Liver (tissue), 9 donors: Measurements from ENCODE around the gene VCX2. TPM values are rescaled to one million over a fixed set of nuclear protein-coding genes. Genes with fewer than 3 reads are reported as not detected.

Experiments used
- DNase-seq: peaks from one replicate; pipeline ENCODE4 v3.0.0-alpha.2; 2017; ENCODE audit warnings: low spot score
- H3K27ac ChIP-seq, 2 donors: one replicate each; pipeline ENCODE4 v1.7.0; 2013; ENCODE audit warnings: inconsistent platforms in 2 of 2, low read length in 2 of 2, control low read depth in 1 of 2, low read depth in 1 of 2, mild to moderate bottlenecking in 1 of 2
- H3K27me3 ChIP-seq, 4 donors: one replicate each; pipeline versions ENCODE4 v1.6.1 to v1.7.0; 2013; ENCODE audit warnings: low read length in 3 of 4, inconsistent platforms in 1 of 4, mild to moderate bottlenecking in 1 of 4, moderate library complexity in 1 of 4; ENCODE audit not compliant: control insufficient read depth in 4 of 4, insufficient read depth in 4 of 4
- H3K36me3 ChIP-seq, 4 donors: one replicate each; pipeline versions ENCODE4 v1.6.1 to v1.7.0; 2013; ENCODE audit warnings: low read length in 3 of 4, mild to moderate bottlenecking in 3 of 4, low read depth in 1 of 4, moderate library complexity in 1 of 4; ENCODE audit not compliant: control insufficient read depth in 4 of 4, insufficient read depth in 3 of 4
- H3K4me1 ChIP-seq, 4 donors: one replicate each; pipeline versions ENCODE4 v1.6.1 to v1.7.0; 2013; ENCODE audit warnings: low read length in 3 of 4, mild to moderate bottlenecking in 3 of 4, moderate library complexity in 1 of 4; ENCODE audit not compliant: control insufficient read depth in 4 of 4, insufficient read depth in 4 of 4
- H3K4me3 ChIP-seq, 3 donors: one replicate each; pipeline versions ENCODE4 v1.6.1 to v1.7.0; 2013; ENCODE audit warnings: low read length in 3 of 3, control low read depth in 1 of 3, low read depth in 1 of 3, mild to moderate bottlenecking in 1 of 3
- H3K9ac ChIP-seq, 2 donors: one replicate each; pipeline ENCODE4 v1.7.0; 2013; ENCODE audit warnings: low read length in 2 of 2, mild to moderate bottlenecking in 2 of 2, moderate library complexity in 2 of 2, control low read depth in 1 of 2, low read depth in 1 of 2
- H3K9me3 ChIP-seq, 4 donors: one replicate each; pipeline versions ENCODE4 v1.6.1 to v1.7.0; 2013; ENCODE audit warnings: low read length in 3 of 4; ENCODE audit not compliant: control insufficient read depth in 4 of 4
- FOXA1 ChIP-seq: IDR thresholded peaks from 2 replicates; pipeline ENCODE4 v1.6.1; 2016; ENCODE audit warnings: antibody characterized with exemption
- FOXA2 ChIP-seq: IDR thresholded peaks from 2 replicates; pipeline ENCODE4 v1.6.1; 2016; ENCODE audit warnings: antibody characterized with exemption
- GABPA ChIP-seq, 2 donors: IDR thresholded peaks in 1 of 2; conservative IDR thresholded peaks in 1 of 2; 2 replicates each; pipeline ENCODE4 v1.6.1; 2016; ENCODE audit warnings: antibody characterized with exemption in 2 of 2, mild to moderate bottlenecking in 1 of 2, moderate library complexity in 1 of 2
- HNF4A ChIP-seq, 2 donors: conservative IDR thresholded peaks; 2 replicates each; pipeline ENCODE4 v1.6.1; 2016; ENCODE audit warnings: antibody characterized with exemption in 2 of 2, mild to moderate bottlenecking in 2 of 2
- HNF4G ChIP-seq: IDR thresholded peaks from 2 replicates; pipeline ENCODE4 v1.6.1; 2016; ENCODE audit warnings: antibody characterized with exemption
- JUND ChIP-seq, 2 donors: IDR thresholded peaks; 2 replicates each; pipeline ENCODE4 v1.6.1; 2016; ENCODE audit warnings: antibody characterized with exemption in 2 of 2
- NR2F2 ChIP-seq: IDR thresholded peaks from 2 replicates; pipeline ENCODE4 v1.6.1; 2016; ENCODE audit warnings: antibody characterized with exemption
- RAD21 ChIP-seq, 2 donors: IDR thresholded peaks; 2 replicates each; pipeline ENCODE4 v1.6.1; 2016; ENCODE audit warnings: antibody characterized with exemption in 2 of 2, mild to moderate bottlenecking in 2 of 2
- RXRA ChIP-seq, 2 donors: IDR thresholded peaks; 2 replicates each; pipeline ENCODE4 v1.6.1; 2017 to 2018; ENCODE audit warnings: antibody characterized with exemption in 2 of 2, mild to moderate bottlenecking in 1 of 2
- SP1 ChIP-seq: IDR thresholded peaks from 2 replicates; pipeline ENCODE4 v1.6.1; 2018; ENCODE audit warnings: antibody characterized with exemption, mild to moderate bottlenecking
- TAF1 ChIP-seq: conservative IDR thresholded peaks from 2 replicates; pipeline ENCODE4 v1.6.1; 2016; ENCODE audit warnings: antibody characterized with exemption, mild to moderate bottlenecking
- YY1 ChIP-seq: IDR thresholded peaks from 2 replicates; pipeline ENCODE4 v1.6.1; 2016; ENCODE audit warnings: antibody characterized with exemption, mild to moderate bottlenecking
- WGBS: extraction: QIAGEN DNeasy Blood & Tissue Kit; methylation state at CpG from one replicate; pipeline ENCODE4 v1.1.7; 2013; 5-methylcytosine and 5-hydroxymethylcytosine counted together
- polyA plus RNA-seq, 2 donors: library from polyadenylated mRNA; stranded (reverse) in 1 of 2; unstranded in 1 of 2; fragments of 200-250 nt in 1 of 2; fragments of >200 nt in 1 of 2; fragmentation: Nextera tagmentation in 1 of 2; extraction: Ambion mirVana in 1 of 2; gene quantifications; one replicate each; pipeline versions ENCODE4 v1.2.1 to v1.2.3, GENCODE V29; 2013 to 2015
- total RNA-seq, 2 donors: library from RNA; depleted of rRNA; stranded (reverse); fragments of >200 nt; gene quantifications; one replicate each; pipeline ENCODE4 v1.2.3, GENCODE V29; 2014
- TF ChIP-seq, protein P1 (sequence below): IDR thresholded peaks from 2 replicates; pipeline ENCODE4 v1.6.1; 2016; ENCODE audit warnings: antibody characterized with exemption
- TF ChIP-seq, protein P2 (sequence below): IDR thresholded peaks from 2 replicates; pipeline ENCODE4 v1.6.1; 2016; ENCODE audit warnings: antibody characterized with exemption, mild to moderate bottlenecking
- TF ChIP-seq, protein P3 (sequence below): IDR thresholded peaks from 2 replicates; pipeline ENCODE4 v1.6.1; 2016; ENCODE audit warnings: antibody characterized with exemption
- TF ChIP-seq, protein P4 (sequence below): IDR thresholded peaks from 2 replicates; pipeline ENCODE4 v1.6.1; 2016; ENCODE audit warnings: antibody characterized with exemption
- TF ChIP-seq, protein P5 (sequence below): fragments of 150-350 bp; IDR thresholded peaks from 2 replicates; pipeline ENCODE4 v1.5.1; 2017; ENCODE audit warnings: improper control_type of control experiment, low read depth, low read length; ENCODE audit not compliant: missing input control
- donor health status: healthy.
- donor health status: healthy.
- donor health status: healthy.
- donor health status: healthy.
- donor health status: healthy.

The VCX2 gene
- total and polyA plus RNA-seq, 4 donors: not detected

DNA sequence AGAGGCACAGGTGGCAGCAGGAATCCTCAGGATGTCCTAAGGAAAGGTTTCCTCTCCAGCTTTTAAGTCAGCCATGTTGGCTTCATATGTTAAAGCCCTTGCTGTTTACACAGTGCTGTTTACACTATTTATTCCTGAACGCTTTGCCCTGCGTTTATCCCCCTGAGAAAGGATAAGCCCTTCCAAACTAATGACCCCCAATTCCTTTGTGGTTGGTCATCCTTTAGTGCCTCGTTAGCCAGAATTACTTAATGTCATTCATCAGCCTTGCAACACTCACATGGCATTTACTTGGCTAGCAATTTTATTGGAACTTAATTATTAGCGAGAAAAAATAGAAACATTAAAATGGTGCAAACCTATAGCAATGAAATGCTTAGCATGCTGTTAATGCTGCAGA is 23.8 kb downstream of the VCX2 start:
- no peak overlapping the region for H3K27ac ChIP-seq
- no peaks in the 10 kb centered on the region for H3K27me3 ChIP-seq
- no peak for TF ChIP-seq FOXA2
- TF ChIP-seq, protein P1, sequence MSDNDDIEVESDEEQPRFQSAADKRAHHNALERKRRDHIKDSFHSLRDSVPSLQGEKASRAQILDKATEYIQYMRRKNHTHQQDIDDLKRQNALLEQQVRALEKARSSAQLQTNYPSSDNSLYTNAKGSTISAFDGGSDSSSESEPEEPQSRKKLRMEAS: no peak
- no peak for TF ChIP-seq GABPA (IDR thresholded peaks at IDR 0.05 in 1 of 2, conservative IDR thresholded peaks at IDR 0.05 in 1 of 2)
- TF ChIP-seq, protein P2, sequence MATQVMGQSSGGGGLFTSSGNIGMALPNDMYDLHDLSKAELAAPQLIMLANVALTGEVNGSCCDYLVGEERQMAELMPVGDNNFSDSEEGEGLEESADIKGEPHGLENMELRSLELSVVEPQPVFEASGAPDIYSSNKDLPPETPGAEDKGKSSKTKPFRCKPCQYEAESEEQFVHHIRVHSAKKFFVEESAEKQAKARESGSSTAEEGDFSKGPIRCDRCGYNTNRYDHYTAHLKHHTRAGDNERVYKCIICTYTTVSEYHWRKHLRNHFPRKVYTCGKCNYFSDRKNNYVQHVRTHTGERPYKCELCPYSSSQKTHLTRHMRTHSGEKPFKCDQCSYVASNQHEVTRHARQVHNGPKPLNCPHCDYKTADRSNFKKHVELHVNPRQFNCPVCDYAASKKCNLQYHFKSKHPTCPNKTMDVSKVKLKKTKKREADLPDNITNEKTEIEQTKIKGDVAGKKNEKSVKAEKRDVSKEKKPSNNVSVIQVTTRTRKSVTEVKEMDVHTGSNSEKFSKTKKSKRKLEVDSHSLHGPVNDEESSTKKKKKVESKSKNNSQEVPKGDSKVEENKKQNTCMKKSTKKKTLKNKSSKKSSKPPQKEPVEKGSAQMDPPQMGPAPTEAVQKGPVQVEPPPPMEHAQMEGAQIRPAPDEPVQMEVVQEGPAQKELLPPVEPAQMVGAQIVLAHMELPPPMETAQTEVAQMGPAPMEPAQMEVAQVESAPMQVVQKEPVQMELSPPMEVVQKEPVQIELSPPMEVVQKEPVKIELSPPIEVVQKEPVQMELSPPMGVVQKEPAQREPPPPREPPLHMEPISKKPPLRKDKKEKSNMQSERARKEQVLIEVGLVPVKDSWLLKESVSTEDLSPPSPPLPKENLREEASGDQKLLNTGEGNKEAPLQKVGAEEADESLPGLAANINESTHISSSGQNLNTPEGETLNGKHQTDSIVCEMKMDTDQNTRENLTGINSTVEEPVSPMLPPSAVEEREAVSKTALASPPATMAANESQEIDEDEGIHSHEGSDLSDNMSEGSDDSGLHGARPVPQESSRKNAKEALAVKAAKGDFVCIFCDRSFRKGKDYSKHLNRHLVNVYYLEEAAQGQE: no peak
- TF ChIP-seq HNF4G: no peak
- TF ChIP-seq, protein P3, sequence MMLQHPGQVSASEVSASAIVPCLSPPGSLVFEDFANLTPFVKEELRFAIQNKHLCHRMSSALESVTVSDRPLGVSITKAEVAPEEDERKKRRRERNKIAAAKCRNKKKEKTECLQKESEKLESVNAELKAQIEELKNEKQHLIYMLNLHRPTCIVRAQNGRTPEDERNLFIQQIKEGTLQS: no peak
- no peak for TF ChIP-seq TAF1
- no peak for TF ChIP-seq RXRA (IDR thresholded peaks at IDR 0.05)
- no peak for TF ChIP-seq HNF4A (conservative IDR thresholded peaks at IDR 0.05)
- no peak for TF ChIP-seq FOXA1
- no peak for TF ChIP-seq YY1
- TF ChIP-seq, protein P4, sequence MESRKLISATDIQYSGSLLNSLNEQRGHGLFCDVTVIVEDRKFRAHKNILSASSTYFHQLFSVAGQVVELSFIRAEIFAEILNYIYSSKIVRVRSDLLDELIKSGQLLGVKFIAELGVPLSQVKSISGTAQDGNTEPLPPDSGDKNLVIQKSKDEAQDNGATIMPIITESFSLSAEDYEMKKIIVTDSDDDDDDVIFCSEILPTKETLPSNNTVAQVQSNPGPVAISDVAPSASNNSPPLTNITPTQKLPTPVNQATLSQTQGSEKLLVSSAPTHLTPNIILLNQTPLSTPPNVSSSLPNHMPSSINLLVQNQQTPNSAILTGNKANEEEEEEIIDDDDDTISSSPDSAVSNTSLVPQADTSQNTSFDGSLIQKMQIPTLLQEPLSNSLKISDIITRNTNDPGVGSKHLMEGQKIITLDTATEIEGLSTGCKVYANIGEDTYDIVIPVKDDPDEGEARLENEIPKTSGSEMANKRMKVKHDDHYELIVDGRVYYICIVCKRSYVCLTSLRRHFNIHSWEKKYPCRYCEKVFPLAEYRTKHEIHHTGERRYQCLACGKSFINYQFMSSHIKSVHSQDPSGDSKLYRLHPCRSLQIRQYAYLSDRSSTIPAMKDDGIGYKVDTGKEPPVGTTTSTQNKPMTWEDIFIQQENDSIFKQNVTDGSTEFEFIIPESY: no peak
- no peak for TF ChIP-seq JUND (IDR thresholded peaks at IDR 0.05)
- H3K4me3 ChIP-seq: no peak overlapping the region
- peaks cover 0 to 10% (median 6%) of the 10 kb centered on the region in 4 donors for H3K9me3 ChIP-seq
- H3K36me3 ChIP-seq: no peaks in the 10 kb centered on the region
- WGBS: 70% methylated on average over 4 of the region's 4 CpGs
- no peaks in the 10 kb centered on the region for H3K4me1 ChIP-seq
- DNase-seq: no peak
- H3K9ac ChIP-seq: no peak overlapping the region

DNA sequence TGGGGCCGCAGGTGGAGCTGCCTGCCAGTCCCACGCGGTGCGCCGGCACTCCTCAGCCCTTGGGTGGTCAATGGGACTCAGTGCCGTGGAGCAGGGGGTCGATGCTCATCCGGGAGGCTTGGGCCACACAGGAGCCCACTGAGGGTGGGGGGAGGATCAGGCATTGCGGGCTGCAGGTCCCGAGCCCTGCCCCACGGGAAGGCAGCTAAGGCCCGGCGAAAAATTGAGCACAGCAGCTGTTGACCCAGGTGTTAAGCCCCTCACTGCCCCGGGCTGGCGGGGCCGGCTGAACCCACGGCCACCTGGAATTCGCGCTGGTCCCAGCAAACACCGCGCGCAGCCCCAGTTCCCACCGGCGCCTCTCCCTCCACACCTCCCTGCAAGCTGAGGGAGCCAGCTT is 26.1 kb downstream of the VCX2 start:
- DNase-seq: no peak
- no peak overlapping the region for H3K27ac ChIP-seq
- TF ChIP-seq FOXA1: no peak
- TF ChIP-seq SP1: no peak
- TF ChIP-seq, protein P5, sequence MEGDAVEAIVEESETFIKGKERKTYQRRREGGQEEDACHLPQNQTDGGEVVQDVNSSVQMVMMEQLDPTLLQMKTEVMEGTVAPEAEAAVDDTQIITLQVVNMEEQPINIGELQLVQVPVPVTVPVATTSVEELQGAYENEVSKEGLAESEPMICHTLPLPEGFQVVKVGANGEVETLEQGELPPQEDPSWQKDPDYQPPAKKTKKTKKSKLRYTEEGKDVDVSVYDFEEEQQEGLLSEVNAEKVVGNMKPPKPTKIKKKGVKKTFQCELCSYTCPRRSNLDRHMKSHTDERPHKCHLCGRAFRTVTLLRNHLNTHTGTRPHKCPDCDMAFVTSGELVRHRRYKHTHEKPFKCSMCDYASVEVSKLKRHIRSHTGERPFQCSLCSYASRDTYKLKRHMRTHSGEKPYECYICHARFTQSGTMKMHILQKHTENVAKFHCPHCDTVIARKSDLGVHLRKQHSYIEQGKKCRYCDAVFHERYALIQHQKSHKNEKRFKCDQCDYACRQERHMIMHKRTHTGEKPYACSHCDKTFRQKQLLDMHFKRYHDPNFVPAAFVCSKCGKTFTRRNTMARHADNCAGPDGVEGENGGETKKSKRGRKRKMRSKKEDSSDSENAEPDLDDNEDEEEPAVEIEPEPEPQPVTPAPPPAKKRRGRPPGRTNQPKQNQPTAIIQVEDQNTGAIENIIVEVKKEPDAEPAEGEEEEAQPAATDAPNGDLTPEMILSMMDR: no peak
- TF ChIP-seq, protein P3: no peak
- TF ChIP-seq, protein P1: no peak
- no peak for TF ChIP-seq RAD21 (IDR thresholded peaks at IDR 0.05)
- TF ChIP-seq JUND (IDR thresholded peaks at IDR 0.05): no peak
- no peak for TF ChIP-seq GABPA (IDR thresholded peaks at IDR 0.05 in 1 of 2, conservative IDR thresholded peaks at IDR 0.05 in 1 of 2)
- no peak for TF ChIP-seq NR2F2
- TF ChIP-seq RXRA (IDR thresholded peaks at IDR 0.05): no peak
- no peak overlapping the region for H3K9ac ChIP-seq
- H3K36me3 ChIP-seq: no peaks in the 10 kb centered on the region
- no peaks in the 10 kb centered on the region for H3K4me1 ChIP-seq
- peaks cover 0 to 7% (median 1%) of the 10 kb centered on the region in 4 donors for H3K9me3 ChIP-seq
- 97% methylated on average over 24 of the region's 24 CpGs for WGBS
- no peaks in the 10 kb centered on the region for H3K27me3 ChIP-seq
- H3K4me3 ChIP-seq: no peak overlapping the region
